GM04503 (cell line): ENCODE data around the gene SOWAHA.
"Not testable (repeated sequence)": the region's sequence is repeated elsewhere in the genome, so short reads cannot be mapped to it uniquely, and the experiment has no call there.

ENCODE experiments used
- DNase-seq: peaks from one replicate; pipeline ENCODE4 v3.0.0-alpha.2; 2012; ENCODE audit warnings: low read depth

SOWAHA gene

GRCh38 chr5:132853323-132853722 lies 40.2 kb downstream of the SOWAHA start:
- no peak for DNase-seq

- DNase-seq = no peak
Observed at GRCh38 chr5:132853790-132854189, 40.7 kb downstream of the SOWAHA start.

GRCh38 chr5:132854301-132854700 lies 41.2 kb downstream of the SOWAHA start:
- no peak for DNase-seq

GRCh38 chr5:132854992-132855391 lies 41.9 kb downstream of the SOWAHA start:
- DNase-seq = not testable (repeated sequence)

GRCh38 chr5:132856011-132856410 lies 42.9 kb downstream of the SOWAHA start:
- DNase-seq = no peak

GRCh38 chr5:132859889-132860437 lies 46.9 kb downstream of the SOWAHA start:
- DNase-seq = no peak

GRCh38 chr5:132860742-132861141 lies 47.6 kb downstream of the SOWAHA start:
- DNase-seq = no peak

- no peak for DNase-seq
Observed at GRCh38 chr5:132865668-132866341, 52.7 kb downstream of the SOWAHA start.
